Tibial nerve (tissue), 4 donors: ENCODE data around the gene ST6GALNAC3.

Experiments used
- EP300 ChIP-seq, 2 donors: sonication (generic); formaldehyde crosslinking; IDR thresholded peaks; one replicate each; pipeline ENCODE4 v1.6.1; 2017; ENCODE audit warnings: antibody characterized with exemption in 2 of 2, mild to moderate bottlenecking in 1 of 2
- POLR2A ChIP-seq, 2 donors: fragments of 450-650 bp; IDR thresholded peaks; one replicate each; pipeline ENCODE4 v1.6.1; 2017; ENCODE audit warnings: antibody characterized with exemption in 2 of 2, mild to moderate bottlenecking in 2 of 2, moderate library complexity in 2 of 2
- TF ChIP-seq, protein P1 (sequence below), 5 experiments: fragments of 200-600 bp in 3 of 5; fragments of 450-650 bp in 2 of 5; sonication (generic) in 3 of 5; IDR thresholded peaks; one replicate each; pipeline ENCODE4 v1.5.1; 2016 to 2019; ENCODE audit warnings: antibody characterized with exemption in 5 of 5, mild to moderate bottlenecking in 3 of 5, moderate library complexity in 2 of 5

DNA sequence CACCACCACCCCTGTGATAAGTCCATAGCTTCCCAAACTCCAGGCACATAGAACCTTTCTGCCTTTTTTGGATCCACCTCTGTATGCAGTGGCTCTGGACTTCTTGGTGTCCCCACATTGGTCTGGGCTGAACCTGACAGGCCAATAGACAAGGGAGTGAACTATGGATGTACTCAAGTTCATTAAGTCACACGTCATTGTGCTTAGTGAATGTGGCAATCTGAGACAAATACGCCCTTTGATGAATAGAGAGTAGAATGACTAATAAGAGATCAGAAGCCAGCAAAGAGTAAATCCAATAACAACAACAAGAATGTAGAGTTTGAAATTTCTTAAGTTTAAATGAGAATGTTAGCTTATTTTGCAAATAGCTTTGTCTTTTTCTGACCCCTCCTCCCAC lies 114.8 kb downstream of the ST6GALNAC3 start:
- TF ChIP-seq, protein P1, sequence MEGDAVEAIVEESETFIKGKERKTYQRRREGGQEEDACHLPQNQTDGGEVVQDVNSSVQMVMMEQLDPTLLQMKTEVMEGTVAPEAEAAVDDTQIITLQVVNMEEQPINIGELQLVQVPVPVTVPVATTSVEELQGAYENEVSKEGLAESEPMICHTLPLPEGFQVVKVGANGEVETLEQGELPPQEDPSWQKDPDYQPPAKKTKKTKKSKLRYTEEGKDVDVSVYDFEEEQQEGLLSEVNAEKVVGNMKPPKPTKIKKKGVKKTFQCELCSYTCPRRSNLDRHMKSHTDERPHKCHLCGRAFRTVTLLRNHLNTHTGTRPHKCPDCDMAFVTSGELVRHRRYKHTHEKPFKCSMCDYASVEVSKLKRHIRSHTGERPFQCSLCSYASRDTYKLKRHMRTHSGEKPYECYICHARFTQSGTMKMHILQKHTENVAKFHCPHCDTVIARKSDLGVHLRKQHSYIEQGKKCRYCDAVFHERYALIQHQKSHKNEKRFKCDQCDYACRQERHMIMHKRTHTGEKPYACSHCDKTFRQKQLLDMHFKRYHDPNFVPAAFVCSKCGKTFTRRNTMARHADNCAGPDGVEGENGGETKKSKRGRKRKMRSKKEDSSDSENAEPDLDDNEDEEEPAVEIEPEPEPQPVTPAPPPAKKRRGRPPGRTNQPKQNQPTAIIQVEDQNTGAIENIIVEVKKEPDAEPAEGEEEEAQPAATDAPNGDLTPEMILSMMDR (IDR thresholded peaks at IDR 0.05), result no peak
- no peak for TF ChIP-seq POLR2A (IDR thresholded peaks at IDR 0.05)
- TF ChIP-seq EP300 (IDR thresholded peaks at IDR 0.05), result no peak
